Glutamatergic neuron (in vitro differentiated cells): ENCODE results near the gene STS. TPM values are rescaled to one million over a fixed set of nuclear protein-coding genes. Genes with fewer than 3 reads are reported as not detected.

Experiments
- DNase-seq: peaks from one replicate; pipeline ENCODE4 v3.0.0; 2022
- H3K27ac Mint-ChIP-seq: one replicate; pipeline ENCODE4 v1.8.0; 2020; ENCODE audit warnings: mild to moderate bottlenecking, mixed read lengths, inconsistent platforms; ENCODE audit not compliant: unreplicated experiment
- H3K27me3 Mint-ChIP-seq: one replicate; pipeline ENCODE4 v1.8.0; 2020; ENCODE audit warnings: mild to moderate bottlenecking, moderate library complexity, mixed read lengths, inconsistent platforms; ENCODE audit not compliant: unreplicated experiment
- H3K36me3 Mint-ChIP-seq: one replicate; pipeline ENCODE4 v1.8.0; 2020; ENCODE audit warnings: mild to moderate bottlenecking, mixed read lengths, inconsistent platforms; ENCODE audit not compliant: unreplicated experiment
- H3K4me1 Mint-ChIP-seq: one replicate; pipeline ENCODE4 v1.8.0; 2020; ENCODE audit warnings: mild to moderate bottlenecking, low read depth, mixed read lengths, inconsistent platforms; ENCODE audit not compliant: unreplicated experiment
- H3K4me3 Mint-ChIP-seq: one replicate; pipeline ENCODE4 v1.8.0; 2020; ENCODE audit warnings: mild to moderate bottlenecking, mixed read lengths, inconsistent platforms; ENCODE audit not compliant: unreplicated experiment
- H3K9me3 Mint-ChIP-seq: one replicate; pipeline ENCODE4 v1.8.0; 2020; ENCODE audit warnings: mild to moderate bottlenecking, moderate library complexity, mixed read lengths, inconsistent platforms; ENCODE audit not compliant: unreplicated experiment
- microRNA-seq: library from miRNA; unstranded; fragments of <30 nt; microRNA quantifications from one replicate; pipeline ENCODE4, GENCODE V29; 2020; ENCODE audit not compliant: unreplicated experiment
- total RNA-seq: library from RNA; stranded (reverse); fragmentation: NEBNext Ultra II Directional; extraction: Animal tissue kit (Norgen Biotek cat#: 25700); gene quantifications from one replicate; pipeline ENCODE4 v1.2.1, GENCODE V29; 2021; ENCODE audit not compliant: unreplicated experiment
- TF ChIP-seq, protein P1 (sequence below): fragments of 200-600 bp; sonication (generic); IDR thresholded peaks from one replicate; pipeline ENCODE4 v1.5.0; 2021; ENCODE audit not compliant: partially characterized antibody, unreplicated experiment

Gene STS
- total RNA-seq, 1 donor from 2014 or later: 7.2 TPM

GRCh38 chrX:7191681-7192110, 44.2 kb downstream of the STS start:
- H3K4me3 Mint-ChIP-seq: no peak overlapping the region
- no peak for DNase-seq
- H3K36me3 Mint-ChIP-seq: peaks cover 4% of the 10 kb centered on the region
- H3K27me3 Mint-ChIP-seq: no peaks in the 10 kb centered on the region
- no peak overlapping the region for H3K27ac Mint-ChIP-seq
- TF ChIP-seq, protein P1, sequence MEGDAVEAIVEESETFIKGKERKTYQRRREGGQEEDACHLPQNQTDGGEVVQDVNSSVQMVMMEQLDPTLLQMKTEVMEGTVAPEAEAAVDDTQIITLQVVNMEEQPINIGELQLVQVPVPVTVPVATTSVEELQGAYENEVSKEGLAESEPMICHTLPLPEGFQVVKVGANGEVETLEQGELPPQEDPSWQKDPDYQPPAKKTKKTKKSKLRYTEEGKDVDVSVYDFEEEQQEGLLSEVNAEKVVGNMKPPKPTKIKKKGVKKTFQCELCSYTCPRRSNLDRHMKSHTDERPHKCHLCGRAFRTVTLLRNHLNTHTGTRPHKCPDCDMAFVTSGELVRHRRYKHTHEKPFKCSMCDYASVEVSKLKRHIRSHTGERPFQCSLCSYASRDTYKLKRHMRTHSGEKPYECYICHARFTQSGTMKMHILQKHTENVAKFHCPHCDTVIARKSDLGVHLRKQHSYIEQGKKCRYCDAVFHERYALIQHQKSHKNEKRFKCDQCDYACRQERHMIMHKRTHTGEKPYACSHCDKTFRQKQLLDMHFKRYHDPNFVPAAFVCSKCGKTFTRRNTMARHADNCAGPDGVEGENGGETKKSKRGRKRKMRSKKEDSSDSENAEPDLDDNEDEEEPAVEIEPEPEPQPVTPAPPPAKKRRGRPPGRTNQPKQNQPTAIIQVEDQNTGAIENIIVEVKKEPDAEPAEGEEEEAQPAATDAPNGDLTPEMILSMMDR: peak; percentile 24
- H3K9me3 Mint-ChIP-seq: no peaks in the 10 kb centered on the region
- H3K4me1 Mint-ChIP-seq: peaks cover 3% of the 10 kb centered on the region

DNA sequence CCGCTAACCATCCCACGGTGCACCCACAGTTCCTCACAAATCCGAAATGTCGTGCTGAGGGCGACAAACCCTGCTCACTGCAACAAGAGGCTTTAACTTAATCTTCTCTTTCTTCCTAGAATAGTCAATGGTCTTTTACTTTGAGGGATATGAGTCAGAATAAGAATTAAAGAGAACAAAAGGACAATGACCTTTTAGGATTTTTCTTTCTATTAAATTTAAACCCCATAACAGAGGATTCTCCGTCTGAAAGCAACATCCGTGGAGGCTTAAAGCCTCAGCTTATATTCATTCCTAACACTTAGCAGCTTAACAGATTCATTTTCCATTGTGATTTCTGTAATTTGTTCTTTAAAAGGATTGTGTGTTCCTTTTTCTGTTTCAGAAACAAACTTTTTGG, 45.4 kb downstream of the STS start:
- H3K36me3 Mint-ChIP-seq: peaks cover 4% of the 10 kb centered on the region
- H3K4me3 Mint-ChIP-seq: no peak overlapping the region
- TF ChIP-seq, protein P1: no peak
- H3K9me3 Mint-ChIP-seq: no peaks in the 10 kb centered on the region
- H3K27ac Mint-ChIP-seq: no peak overlapping the region
- DNase-seq: no peak
- no peaks in the 10 kb centered on the region for H3K27me3 Mint-ChIP-seq
- peaks cover 3% of the 10 kb centered on the region for H3K4me1 Mint-ChIP-seq

GRCh38 chrX:7194606-7195005, 47.1 kb downstream of the STS start:
- Mint-ChIP-seq H3K36me3 (peaks cover 3% of the 10 kb centered on the region), H3K27ac (no peak overlapping the region), H3K4me3 (no peak overlapping the region), H3K4me1 (peaks cover 3% of the 10 kb centered on the region), H3K27me3 (no peaks in the 10 kb centered on the region), H3K9me3 (no peaks in the 10 kb centered on the region)
- no peak for DNase-seq
- TF ChIP-seq, protein P1: no peak

Small RNA genes within 50 kb of the gene (microRNA-seq; reads per million reads assigned to microRNA genes)
- gene MIR4767: 1.5 reads per million, percentile 6 among the genes with 10 or more reads in this experiment

Other genes with a start within 250 kb of the STS start
- 22.7 TPM for gene PUDP, start 441 bp downstream of the STS start, total RNA-seq